ENCODE data around the gene NMB.
"Not testable (repeated sequence)": the region's sequence is repeated elsewhere in the genome, so short reads cannot be mapped to it uniquely, and the experiment has no call there.

The NMB gene, protein sequence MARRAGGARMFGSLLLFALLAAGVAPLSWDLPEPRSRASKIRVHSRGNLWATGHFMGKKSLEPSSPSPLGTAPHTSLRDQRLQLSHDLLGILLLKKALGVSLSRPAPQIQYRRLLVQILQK

DNA sequence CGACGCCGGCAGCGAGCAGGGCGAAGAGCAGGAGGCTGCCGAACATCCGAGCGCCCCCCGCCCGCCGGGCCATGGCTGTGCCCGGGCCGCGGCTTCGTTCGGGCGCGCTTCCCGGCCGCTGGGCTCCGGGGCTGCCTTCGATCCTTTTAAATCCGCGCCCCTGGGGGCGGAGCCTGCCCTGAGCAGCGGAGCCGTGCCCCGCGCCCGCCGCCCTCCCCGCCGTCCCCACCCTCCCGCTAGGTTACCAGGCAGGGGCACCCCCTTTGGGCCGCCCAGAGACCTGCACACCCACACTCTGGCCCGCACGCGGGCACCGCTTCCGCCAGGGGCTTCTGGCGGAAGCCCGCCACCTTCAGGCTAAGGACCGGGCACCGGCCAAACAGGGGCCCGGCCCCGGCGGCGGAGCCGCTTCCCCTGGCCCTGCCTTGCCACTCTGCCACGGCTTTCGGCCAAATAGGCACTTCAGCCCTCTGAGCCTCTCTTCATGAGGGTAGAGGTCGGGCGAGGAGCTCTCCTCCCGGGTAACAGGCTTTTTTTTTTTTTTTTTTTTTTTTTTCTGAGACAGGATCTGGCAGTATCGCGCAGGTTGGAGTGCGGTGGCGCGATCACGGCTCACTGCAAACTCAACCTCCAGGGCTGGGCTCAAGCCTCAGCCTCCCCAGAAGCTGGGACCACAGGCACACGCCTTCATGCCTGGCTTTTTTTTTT is at the start of gene NMB:
Gene NMB (minus strand): TSS at position 120 of the 708 bp plus-strand sequence. CDS start 47 bp downstream, at position 73.
- peak; percentile 37 to 61 for DNase-seq

DNA sequence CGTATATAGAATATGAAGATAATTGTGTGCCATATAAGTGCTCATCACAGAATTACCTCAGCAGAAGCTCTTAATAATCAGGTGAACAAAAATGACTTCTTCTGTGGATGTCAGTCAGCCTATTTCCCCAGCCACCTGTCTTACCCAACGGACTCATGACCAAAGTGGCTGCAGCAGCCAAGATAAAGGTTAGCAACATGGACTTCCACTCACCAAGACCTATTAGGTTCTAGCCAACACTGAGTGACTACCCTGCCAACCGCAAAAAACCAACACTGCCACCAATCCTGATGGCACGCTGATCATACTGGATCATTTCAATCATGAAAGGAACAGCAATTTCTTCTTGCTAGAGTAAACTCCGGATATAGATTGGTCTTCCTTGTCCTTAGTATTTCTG is 45.8 kb upstream of the NMB start:
- no peak for DNase-seq

DNA sequence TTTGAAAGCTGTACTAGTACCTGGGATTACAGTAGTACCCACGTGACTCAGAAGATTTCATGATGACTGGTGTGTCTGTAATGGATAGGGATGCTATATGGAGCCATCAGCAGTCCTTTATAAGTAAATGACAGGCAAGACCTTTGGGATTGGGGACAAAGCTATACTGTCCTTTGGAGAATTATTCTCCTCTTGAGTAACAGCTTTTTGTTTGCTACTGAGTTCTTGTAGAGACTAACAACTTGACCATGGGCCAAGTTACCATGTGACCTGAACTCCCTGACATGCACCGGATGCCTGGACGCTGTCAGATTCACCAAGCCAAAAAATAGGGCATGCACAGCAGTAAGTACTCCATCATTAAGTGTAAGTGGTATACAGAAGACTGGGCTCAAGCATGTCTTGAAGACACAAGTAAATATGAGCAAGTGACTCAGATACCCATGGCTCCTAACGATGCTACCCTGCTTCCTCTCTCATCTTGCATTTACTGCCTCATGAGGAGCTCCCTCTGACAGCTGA is 45.0 kb upstream of the NMB start:
- peak in 1 of 2 donors; percentile 30 for DNase-seq

DNA sequence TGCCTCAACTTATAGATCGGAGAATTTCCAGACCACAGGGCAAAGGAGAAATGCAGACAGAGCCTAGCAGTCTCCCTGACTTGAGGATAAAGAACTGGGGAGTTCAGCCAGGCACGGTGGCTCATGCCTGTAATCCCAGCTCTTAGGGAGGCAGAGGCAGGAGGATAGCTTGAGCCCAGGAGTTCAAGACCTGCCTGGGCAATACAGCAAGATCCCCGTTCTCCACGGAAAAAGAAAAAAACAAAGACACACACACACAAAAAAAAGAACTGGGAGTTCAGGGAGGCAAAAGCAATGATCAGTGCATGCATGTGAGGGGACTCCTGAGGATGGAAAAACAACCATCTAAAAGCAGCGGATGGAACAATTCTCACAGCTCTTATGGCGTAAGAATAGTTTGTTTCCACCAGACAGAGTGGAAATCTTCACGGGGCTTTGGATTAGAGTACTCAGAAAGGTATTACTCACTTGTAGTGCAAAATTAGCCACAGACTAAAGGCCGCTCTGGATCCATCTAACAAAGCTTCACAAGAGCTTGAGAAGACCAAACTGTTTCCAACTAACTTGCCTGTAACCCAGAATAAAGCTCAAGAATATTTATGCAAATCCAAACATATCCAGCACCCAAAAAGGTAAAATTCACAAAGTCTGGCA is 41.7 kb upstream of the NMB start:
- DNase-seq: no peak

DNA sequence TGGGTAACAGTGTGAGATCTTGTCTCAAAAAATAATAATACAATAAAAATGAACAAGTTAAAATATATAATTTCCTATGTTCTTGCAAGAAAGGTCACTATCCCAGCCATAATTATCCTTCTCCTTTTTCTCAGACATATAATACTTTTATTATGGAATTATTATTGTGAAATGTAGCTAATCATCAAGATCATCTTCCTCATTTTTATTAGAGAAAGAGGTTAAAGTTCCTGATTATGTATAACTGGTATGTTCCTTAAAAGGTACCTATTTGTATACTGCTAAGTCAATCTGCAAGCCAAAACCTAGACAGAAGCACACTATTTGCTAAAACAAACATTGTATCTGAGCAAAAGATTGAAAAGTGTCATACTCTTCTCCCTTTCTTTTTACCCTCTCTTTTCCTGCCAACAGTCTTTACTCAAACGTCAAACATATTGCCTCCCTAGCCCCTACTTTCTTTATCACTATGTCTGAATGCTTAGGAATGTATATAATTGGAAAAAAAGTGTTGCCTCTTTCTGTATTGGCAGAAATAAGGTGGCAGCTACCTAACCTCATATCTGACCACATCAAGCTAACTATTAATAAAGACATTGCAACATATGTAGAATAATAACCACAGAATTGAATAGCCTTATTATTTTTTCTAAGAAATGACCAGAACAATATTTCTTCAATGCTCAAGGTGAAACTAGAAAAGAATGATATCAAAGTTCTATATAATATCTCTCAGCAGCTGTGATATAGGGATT is 39.4 kb upstream of the NMB start:
- DNase-seq: no peak

DNA sequence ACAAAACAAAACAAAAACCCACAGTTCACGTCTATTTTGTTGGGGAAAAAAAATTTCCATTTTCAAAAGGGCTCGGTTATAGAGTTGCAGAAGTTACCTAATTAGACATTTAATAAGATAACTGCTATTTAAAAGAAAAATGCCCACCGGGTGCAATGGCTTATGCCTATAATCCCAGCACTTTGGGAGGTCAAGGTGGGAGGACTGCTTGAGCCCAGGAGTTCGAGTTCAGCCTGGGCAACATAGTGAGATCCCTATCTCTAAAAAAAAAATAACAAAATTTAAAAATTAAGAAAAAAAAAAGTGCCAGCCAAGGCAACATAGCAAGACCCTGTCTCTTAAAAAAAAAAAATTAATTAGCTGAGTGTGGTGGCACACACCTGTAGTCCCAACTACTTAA is 38.8 kb upstream of the NMB start:
- DNase-seq: no peak

DNA sequence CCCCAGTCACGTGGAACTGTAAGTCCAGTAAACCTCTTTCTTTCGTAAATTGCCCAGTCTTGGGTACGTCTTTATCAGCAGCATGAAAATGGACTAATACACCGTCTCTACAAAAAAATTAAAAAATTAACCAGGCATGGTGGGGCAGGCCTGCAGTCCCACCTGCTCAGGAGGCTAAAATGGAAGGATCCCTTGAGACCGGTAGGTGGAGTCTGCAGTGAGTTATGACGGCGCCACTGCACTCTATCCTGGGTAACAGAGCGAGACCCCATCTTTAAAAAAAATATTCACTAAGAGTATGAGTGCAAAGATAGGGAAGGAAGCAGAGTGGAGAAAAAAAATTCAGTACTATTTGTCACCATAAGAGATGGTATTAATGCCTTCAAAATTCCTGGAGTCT is 32.3 kb upstream of the NMB start:
- DNase-seq: no peak

DNA sequence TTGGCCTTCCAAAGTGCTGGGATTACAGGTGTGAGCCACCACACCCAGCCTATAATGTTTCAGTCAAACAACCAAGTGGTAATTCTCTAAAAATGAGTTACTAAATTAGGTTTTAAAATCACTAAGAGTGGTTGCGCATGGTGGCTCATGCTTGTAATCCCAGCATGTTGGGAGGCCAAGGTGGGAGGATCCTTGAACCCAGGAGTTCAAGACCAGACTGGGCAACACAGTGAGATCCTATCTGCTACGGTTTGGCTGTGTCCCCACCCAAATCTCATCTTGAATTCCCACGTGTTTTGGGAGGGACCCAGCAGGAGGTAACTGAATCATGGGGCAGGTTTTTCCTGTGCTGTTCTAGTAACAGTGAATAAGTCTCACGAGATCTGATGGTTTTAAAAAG is 31.9 kb upstream of the NMB start:
- DNase-seq: no peak

DNA sequence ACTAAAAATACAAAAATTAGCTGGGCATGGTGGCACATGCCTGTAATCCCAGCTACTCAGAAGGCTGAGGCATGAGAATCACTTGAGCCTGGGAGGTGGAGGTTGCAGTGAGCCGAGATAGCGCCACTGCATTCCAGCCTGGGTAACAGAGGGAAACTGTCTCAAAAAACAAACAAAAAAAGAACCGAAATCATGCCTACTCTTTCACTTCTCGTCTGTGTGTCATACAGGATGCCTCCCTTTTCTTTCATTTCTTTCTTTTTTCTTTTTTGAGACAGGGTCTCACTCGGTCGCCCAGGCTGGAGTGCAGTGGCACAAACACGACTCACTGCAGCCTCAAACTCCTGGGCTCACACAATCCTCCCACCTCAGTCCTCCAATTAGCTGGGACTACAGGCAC is 28.4 kb upstream of the NMB start:
- not testable (repeated sequence) for DNase-seq

DNA sequence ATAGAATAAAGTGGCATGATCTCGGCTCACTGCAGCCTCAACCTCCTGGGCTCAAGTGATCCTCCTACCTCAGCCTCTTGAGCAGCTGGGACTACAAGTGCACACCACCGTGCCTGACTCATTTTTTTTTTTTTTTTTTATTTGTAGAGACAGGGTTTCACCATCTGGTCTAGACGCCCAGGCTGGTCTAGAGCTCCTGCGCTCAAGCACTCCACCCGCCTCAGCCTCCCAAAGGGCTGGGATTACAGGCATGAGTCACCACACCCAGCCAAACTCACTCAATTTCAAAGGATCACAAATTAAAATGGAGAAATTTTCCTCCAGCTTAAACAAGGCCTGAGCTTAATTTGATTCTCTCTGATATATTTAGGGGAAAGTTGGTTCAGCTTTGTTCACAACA is 27.3 kb upstream of the NMB start:
- DNase-seq: no peak

DNA sequence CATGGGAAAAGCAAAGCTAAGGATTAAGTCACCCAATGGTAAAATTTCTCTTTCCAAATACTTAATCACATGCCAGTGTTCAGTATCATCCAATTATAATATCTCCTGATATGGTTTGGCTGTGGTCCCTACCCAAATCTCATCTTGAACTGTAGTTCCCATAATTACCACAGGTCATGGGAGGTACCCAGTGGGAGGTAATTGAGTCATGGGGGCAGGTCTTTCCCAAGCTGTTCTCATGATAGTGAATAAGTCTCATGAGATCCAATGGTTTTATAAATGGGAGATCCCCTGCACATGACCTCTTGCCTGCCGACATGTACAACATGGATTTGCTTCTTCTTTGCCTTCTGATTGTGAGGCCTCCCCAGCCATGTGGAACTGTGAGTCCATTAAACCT is 26.1 kb upstream of the NMB start:
- DNase-seq: no peak

DNA sequence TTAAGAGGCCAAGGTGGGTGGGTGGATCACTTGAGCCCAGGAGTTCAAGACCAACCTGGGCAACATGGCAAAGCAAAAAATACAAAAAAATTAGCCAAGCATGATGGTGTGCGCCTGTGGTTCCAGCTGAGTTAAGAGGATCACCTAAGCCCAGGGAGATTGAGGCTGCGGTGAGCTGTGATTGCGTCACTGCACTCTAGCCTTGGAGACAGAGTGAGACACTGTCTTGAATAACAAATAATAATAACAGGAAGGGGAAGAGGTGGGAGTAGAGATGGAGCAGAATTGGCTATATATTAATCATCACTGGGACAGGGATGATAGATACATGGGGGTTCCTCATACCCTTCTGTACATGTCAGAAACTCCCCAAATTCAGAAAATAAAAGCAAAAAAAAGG is 23.8 kb upstream of the NMB start:
- no peak for DNase-seq

DNA sequence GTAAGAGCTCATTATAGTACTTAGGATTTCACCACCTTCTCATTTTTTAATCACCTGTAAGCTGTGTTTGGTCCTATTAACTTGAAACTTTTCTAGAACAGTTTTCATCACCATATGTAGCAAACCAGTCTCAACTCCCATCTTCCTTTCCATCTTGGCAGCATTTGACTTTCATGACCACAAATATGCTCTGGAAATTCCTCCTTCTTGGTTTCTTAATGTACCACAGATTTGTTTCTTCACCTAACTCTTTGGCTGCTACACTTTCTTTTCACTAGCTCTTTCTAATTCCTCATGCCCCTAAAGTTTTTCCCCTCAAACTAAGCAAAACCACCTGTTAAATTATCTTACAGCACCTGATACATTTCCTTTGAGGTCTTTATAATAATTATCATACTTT is 13.2 kb upstream of the NMB start:
- no peak for DNase-seq

DNA sequence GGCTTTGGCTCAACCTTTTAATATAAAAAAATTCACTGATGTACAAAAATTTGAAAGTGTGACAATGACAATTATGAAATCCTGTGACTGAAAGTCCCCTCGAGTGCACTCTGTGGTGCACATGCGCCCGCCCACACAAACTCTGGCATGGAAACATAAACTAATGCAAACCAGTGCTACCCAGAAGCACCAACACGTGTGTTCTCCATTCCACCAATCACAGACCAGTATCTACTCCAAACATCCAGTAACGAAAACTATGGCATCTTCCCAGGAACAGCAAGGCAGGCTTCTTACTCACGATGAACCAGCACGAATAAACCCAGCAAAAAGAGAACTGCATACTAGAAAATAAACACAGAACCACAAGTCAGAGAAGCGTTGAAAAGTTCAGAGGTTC is 11.7 kb upstream of the NMB start:
- DNase-seq: no peak

DNA sequence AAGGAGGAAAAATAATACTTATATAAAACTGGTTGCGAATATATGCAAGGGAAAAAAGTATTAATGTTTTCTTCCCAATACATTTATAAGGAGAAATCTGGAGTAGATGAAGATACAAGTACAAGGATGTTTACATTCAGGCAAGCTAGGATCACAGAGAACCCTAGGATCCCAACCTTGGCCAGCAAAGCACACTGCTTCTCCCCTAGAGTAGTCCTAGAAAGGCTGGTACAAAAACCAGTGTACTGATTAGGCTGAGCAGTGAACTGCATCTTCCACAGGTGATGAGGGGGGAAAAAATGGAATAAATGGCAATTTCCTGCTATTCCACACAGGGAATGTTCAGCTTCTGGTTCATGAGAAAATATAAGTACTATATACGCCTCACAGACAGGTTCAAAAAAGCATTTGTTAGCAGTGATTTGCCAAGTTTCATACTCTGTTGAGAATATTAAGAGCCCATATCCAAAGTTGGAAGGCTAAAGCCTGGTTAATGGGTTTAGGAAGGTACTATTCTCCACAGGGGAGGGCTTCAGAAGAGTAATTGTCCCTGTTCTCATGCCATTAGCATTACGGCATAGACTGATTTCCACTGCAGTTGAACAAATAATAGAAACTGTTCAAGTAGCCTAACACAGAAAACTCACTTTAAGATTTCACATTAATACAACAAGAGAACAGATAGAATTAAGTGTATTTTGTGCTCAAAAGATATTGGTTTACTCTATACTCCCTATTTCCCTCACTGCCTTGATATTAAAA is 10.4 kb upstream of the NMB start:
- DNase-seq: no peak

DNA sequence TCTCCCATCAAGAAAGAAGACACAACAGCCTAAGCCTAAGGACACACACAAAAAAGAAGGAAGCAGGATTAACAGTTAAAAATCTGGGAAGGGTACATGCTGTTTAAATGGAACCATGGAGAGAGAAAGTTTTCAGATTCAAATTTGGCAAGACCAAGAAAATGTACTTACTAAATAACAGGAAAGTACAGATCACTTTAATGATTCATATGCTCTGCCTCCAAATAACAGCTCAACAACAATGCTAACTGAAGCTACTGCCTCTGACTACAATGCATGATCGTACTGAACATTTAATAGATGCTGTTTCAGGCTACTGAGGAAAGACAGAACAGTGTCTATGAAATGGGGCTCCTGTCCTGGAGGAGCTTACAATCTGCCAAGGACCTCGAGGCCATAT is 8.4 kb upstream of the NMB start:
- no peak for DNase-seq

DNA sequence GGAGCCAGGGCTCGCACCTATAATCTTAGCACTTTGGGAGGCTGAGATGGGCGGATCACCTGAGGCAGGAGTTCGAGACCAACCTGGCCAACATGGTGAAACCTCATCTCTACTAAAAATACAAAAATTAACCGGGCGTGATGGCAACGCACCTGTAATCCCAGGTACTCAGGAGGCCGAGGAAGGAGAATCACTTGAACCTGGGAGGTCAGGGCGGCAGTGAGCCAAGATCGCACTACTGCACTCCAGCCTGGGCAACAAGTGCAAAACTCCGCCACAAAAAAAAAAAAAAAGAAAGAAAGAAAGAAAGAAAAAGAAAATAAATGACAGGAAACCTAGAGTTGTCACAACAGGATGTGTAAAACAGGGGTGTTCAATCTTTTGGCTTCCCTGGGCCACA is 3.0 kb upstream of the NMB start:
- DNase-seq: no peak

DNA sequence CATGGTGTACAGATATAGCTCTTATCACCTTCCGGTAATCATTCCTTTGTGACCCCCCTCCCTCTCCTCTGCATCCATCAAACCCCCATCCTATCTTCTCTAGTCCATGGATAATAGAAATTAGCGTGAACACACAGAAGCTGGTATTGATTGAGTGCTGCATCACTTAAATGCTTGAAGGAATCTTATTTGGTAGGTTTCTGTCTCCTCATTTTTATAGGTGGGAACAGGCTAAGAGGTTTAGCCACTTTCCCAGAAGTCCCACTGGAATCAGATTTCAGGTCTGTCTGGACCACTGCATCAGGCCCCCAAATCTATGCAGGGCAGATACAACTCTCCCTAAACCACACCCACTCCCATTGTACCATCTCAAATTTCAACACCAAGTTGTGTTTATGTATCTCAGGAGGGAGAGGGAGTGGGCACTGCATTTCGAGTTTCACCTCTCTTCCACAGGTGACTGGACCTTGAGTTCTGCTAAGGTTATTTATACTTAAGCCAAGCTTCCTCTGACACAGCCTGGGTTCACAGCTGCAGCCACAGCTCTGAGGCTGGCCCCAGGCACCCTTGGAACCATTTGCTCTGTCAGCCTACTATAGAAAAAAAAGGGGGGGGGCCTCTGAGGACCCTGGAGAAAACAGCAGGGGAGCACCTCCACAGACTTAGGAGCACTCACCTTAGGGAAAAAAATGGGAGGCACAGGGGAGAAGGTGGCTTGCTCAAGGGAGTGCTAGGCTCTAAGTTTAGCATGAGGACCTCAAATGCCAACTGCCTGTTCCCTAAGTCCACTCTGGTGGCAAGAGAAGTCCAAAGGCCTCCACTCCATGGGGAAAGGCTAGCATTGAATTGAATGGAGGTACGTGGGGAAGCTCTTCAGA is 2.1 kb upstream of the NMB start:
- no peak for DNase-seq

DNA sequence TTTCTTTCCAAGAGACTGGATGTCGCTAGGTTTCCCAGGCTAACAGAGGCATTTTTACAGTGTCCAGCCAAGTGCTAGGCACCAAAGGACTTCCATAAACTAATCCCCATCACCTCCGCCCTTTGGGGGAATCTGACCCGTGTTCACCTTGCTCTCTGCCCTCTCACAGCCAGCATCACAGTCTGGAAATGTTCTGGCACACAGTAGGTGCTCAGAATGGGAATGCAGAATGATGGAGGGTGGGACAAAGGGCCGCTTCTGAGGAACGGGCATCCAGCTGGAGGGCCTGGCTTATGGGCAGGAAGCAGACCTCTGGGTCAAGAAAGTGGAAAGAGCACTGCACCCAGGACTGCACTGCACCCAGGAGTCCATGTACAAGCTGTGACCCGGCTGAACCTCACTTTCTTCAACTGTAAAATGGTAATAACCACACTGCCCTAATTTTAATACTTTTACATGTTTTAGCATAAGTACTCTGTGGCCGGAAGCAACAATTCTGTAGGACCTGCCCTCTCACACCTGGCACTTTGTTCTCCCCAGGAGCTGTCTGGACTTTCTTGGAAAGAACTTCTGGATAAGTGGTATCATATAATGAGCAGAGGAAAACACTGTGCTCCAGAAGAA is 901 bp upstream of the NMB start:
- no peak for DNase-seq

DNA sequence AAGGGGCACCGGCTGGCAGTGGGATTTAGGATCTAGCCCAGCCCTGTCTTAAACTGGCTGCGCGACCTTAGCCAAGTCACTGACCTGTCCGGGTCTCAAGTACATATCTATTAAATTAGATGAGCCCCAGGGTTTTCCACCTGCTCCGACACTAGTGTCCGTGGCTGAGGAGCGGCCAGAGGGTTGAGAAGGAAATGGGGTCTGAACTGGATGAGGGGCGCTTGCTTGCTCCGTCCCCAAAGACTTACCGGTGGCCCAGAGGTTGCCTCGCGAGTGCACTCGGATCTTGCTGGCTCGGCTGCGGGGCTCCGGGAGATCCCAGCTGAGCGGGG is 285 bp downstream of the NMB start:
- DNase-seq: no peak

DNA sequence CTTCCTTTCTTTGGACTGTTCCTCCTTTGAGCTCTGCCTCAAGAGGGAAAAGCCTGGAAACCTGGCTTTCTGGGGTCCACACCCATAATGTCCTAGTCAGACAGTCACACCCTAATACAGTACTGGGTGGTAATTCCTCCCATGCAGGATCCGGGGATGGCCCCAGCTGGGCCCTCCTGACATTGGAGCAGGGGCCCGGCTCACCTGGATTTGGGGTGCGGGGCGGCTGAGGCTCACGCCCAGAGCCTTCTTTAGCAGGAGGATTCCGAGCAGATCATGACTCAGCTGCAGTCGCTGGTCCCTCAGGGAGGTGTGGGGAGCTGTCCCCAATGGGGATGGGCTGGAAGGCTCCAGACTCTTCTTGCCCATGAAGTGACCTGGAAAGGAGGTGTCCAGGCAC is 1.0 kb downstream of the NMB start:
- no peak for DNase-seq
